ENCODE data around the gene PEX1.

PEX1 gene

DNA sequence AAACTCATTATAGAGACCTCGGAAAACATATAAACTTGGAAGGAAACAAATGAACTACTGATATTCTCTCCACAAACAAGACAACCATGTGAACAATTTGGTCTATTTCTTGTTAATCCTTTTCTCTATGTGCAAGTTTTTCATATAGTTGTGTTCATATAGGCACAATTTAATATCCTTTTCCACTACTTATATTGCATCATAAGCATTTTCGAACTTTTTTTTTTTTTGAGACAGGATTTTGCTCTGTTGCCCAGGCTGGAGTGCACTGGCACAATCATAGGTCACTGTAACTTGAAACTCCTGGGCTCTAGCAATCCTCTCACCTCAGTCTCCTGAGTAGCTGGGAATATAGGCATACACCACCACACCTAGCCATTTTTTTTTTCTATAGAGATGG lies 5.2 kb downstream of the PEX1 start:
- TF ChIP-seq GATA2 (IDR thresholded peaks at IDR 0.05; ENCODE audit: low read depth, low read length), result no peak
- TF ChIP-seq GATA3 (IDR thresholded peaks at IDR 0.05; ENCODE audit: low read depth, low read length), result no peak

DNA sequence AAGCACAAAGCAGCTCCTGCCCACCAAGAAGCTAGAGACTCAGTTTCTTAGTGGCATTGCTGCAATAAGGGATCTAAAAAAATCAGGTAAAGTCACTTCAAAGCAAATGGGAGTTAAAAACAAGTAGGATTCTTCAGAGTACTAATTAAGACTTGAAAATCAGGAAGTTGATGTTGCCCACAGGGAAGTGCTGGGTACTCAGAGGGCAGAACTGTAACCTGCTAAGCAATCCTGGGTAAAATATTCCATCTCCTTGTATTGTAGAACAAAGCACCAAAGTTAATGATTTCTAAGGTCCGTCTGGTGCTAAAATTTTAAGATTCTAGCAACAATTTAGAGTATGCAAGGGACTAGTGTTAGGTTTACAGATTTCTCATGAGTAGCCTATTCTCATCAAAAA lies 8.3 kb downstream of the PEX1 start:
- no peak for TF ChIP-seq GATA2 (IDR thresholded peaks at IDR 0.05; ENCODE audit: low read depth, low read length)
- no peak for TF ChIP-seq GATA3 (IDR thresholded peaks at IDR 0.05; ENCODE audit: low read depth, low read length)

DNA sequence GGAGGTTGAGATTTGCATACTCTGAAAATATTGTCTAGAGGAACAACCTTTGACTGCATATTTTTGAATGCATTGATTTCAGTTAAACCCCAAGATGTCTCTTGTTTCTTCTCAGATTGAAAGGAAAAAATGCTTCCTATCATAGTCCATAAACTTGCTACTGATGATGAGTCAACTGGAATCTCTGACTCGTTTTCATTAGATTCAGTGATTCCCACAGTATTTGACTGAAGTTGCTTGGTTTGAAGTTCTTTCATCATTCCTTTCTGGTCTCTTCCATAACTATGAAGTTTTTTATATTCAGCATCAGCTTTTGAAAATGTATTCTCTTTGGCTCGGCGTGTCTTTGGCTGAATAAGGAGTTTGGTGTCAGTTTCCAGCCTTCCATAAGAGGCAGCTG lies 10.7 kb downstream of the PEX1 start:
- TF ChIP-seq GATA3 (IDR thresholded peaks at IDR 0.05; ENCODE audit: low read depth, low read length) (no peak), GATA2 (IDR thresholded peaks at IDR 0.05; ENCODE audit: low read depth, low read length) (no peak)

DNA sequence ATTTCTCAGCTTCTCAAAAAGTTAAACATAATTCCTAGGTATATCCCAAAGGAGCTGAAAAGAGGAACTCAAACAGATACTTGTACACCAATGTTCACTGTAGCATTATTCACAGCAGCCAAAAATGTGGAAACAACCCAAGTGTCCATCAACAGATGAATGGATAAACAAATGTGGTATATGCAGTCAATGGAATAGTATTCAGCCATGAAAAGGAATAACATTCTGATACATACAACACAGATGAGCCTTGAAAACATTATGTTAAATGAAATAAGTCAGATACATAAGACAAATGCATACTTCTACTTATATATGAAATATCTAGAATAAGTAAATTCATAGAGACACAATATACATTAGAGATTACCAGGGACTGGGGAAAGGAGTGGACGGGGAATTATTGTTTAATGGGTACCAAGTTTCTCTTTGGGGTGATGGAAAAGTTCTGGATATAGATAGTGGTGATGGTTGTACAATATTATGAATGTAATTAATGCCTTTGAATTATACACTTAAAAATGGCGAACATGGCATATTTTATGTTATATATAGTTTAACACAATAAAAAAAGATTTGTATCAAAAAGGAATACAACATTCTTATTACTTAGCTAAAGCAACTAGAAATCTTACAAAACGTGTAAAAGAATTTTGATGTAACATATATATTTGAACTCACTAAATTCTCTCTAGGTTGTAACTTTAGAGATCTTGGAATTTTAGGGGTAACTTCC lies 15.0 kb downstream of the PEX1 start:
- no peak for TF ChIP-seq GATA3 (IDR thresholded peaks at IDR 0.05; ENCODE audit: low read depth, low read length)
- TF ChIP-seq GATA2 (IDR thresholded peaks at IDR 0.05; ENCODE audit: low read depth, low read length), result no peak

DNA sequence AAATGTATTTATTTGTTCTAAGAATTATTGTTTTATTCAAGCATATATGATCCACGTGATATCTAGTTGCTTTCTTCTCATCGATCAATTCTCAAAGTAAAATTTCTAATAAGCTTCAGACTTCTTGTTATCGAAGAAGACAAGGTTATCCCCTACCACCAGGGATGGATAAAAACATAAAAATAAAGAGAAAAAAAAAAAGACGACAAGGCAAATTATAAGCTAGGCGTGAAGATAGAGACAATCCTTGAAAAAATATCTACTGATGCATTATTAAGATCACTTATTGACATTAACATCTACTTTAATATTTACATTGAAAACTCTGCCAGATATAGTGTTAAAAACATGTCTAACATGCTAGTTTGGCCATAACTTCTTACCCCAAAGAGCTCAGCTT lies 19.4 kb downstream of the PEX1 start:
- TF ChIP-seq GATA3 (IDR thresholded peaks at IDR 0.05; ENCODE audit: low read depth, low read length), result no peak
- TF ChIP-seq GATA2 (IDR thresholded peaks at IDR 0.05; ENCODE audit: low read depth, low read length), result no peak

DNA sequence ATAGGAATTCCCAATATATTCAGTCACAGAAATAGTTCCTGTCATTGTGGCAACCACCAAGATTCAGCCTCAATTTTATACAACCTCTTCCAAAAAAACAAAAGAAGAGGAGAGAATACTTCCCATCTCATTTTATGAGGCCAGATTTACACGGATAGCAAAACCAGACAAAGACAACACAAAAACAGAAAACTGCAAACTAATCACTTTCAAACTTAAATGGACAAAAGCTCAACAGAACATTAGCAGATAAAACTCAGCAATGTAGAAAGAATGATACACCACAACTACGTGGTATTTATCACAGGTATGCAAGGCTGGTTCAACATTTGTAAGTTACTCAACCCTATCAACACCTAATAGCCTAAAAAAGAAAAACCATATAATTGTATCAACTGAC lies 22.0 kb downstream of the PEX1 start:
- TF ChIP-seq GATA2 (IDR thresholded peaks at IDR 0.05; ENCODE audit: low read depth, low read length) (no peak), GATA3 (IDR thresholded peaks at IDR 0.05; ENCODE audit: low read depth, low read length) (no peak)

DNA sequence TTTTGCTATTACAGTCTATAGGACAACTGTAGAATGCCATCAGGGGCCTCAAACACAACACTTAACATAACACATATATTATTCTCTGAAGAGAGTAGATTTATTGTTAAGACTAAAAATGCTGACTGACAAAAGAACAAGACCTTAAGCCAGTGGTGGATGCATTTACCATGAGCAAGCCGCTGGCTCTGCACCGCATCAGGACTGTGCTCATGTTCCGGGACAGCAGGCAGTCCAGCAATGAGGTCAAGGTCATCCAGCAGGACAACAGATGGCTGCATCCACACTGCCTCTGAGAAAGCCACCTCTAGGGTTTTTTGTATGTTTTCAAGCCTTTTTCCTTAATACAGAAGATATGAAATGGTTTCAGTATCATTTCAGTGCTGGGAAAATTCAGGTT lies 23.8 kb downstream of the PEX1 start:
- TF ChIP-seq GATA3 (IDR thresholded peaks at IDR 0.05; ENCODE audit: low read depth, low read length), result no peak
- no peak for TF ChIP-seq GATA2 (IDR thresholded peaks at IDR 0.05; ENCODE audit: low read depth, low read length)

DNA sequence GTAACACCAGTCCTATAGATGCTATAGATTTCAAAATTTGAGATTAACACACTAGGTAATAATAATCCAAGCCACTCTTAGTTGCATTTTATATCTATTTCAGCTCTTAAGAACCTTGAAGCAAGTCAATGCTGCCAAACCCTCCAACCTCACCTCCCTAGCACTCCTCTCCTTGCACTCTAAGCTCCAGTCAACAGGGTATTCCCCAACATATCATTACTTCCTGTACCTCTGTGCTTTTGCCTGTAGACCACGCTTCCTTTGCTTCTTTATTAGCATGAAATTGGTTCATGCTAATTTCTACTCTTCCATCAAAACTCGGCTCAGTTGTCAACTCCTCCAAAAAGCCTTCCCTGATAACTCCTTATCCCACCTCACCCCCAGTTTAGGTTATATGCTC lies 24.6 kb downstream of the PEX1 start:
- TF ChIP-seq GATA2 (IDR thresholded peaks at IDR 0.05; ENCODE audit: low read depth, low read length), result no peak
- TF ChIP-seq GATA3 (IDR thresholded peaks at IDR 0.05; ENCODE audit: low read depth, low read length), result no peak

DNA sequence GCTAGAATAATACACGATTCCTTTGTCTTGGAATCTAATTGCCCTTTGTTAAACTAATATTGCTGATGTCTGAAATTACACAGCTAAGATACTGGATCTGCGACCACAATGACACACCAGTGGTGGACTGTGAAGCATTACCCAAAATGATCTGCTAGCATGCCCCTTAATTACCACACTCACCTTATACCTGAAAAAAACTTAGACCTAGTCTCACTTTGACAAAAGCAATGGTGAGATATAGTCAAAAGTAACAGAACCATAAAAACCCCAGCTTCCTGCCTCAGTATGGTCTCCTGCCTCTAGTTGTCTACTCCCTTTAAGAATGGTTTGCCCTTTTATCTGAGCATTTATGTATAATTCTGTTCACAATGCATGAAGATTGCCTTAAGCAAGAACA lies 29.8 kb downstream of the PEX1 start:
- TF ChIP-seq GATA2 (IDR thresholded peaks at IDR 0.05; ENCODE audit: low read depth, low read length), result no peak
- no peak for TF ChIP-seq GATA3 (IDR thresholded peaks at IDR 0.05; ENCODE audit: low read depth, low read length)

DNA sequence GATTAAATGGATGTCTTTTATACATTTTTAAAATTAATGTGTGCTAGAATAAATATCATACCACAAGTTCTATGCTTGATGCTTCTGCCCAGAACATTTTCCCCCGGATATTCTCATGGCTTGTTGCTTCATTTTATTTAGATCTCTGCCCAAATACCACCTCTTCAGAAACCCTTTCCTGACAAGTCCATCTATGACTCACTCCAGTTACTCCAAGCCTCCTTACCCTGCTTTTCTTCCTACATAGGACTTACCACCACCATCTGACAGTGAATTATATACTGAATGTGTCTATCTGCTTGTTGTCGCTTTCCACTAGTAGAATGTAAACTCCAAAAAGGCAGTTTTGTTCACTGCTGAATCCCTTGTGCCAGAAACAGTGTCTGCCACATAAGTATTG lies 31.4 kb downstream of the PEX1 start:
- TF ChIP-seq GATA2 (IDR thresholded peaks at IDR 0.05; ENCODE audit: low read depth, low read length), result no peak
- no peak for TF ChIP-seq GATA3 (IDR thresholded peaks at IDR 0.05; ENCODE audit: low read depth, low read length)

DNA sequence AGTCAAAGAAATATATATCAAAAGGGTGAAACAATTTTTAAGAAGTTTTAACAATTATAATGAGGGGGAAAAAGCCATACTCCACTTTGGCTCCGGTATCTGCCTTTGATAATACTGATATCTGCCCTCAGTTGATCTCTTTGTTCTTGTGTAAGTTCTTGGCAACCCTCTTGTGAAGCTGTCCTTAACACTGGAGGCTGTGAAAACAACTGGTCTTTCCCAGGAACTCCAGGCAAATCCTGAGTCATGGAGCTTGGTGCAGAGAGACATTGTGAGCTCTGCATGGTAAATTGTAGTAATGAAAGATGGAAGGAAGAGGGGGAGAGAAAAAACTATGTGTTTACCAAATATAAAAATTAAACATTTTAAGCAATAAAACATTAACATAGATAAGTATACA lies 38.7 kb downstream of the PEX1 start:
- TF ChIP-seq GATA3 (IDR thresholded peaks at IDR 0.05; ENCODE audit: low read depth, low read length) (no peak), GATA2 (IDR thresholded peaks at IDR 0.05; ENCODE audit: low read depth, low read length) (no peak)

DNA sequence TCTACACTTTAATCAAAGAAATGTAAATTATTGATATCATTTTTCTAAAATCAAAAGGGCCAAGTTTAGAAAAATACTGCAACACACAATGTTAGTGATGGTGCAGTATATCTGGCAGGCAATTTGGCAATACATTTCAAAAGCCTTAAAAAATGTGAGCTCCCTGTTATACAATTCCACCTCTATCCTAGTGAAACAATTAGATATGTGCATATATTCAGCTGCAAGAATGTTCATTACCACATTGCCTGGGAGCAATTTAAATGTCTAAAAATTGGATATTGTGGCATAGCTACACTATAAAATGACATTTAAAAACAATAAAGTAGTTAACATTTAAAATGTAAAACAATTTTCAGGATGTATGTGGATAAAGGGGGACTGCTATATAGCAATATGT lies 40.5 kb downstream of the PEX1 start:
- TF ChIP-seq GATA3 (IDR thresholded peaks at IDR 0.05; ENCODE audit: low read depth, low read length) (no peak), GATA2 (IDR thresholded peaks at IDR 0.05; ENCODE audit: low read depth, low read length) (no peak)

DNA sequence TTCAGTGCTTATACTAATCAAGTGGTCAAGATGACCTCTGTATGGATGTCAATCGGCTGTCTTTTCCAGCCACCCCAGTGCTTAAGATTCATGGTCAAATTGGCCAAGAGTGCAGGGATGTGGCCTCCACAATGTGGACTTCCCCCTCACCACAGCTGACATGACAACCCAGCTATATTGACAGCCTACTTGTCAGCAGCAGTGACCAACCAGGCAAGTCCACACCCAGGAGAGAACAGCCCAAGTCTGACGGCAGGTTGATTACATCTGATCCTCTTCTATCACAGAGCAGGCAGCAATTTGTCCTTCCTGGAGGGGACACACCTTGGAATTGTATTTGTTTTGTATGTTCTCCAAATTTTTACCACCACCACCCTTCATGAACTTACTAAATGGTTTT lies 42.3 kb downstream of the PEX1 start:
- TF ChIP-seq GATA3 (IDR thresholded peaks at IDR 0.05; ENCODE audit: low read depth, low read length) (no peak), GATA2 (IDR thresholded peaks at IDR 0.05; ENCODE audit: low read depth, low read length) (no peak)

DNA sequence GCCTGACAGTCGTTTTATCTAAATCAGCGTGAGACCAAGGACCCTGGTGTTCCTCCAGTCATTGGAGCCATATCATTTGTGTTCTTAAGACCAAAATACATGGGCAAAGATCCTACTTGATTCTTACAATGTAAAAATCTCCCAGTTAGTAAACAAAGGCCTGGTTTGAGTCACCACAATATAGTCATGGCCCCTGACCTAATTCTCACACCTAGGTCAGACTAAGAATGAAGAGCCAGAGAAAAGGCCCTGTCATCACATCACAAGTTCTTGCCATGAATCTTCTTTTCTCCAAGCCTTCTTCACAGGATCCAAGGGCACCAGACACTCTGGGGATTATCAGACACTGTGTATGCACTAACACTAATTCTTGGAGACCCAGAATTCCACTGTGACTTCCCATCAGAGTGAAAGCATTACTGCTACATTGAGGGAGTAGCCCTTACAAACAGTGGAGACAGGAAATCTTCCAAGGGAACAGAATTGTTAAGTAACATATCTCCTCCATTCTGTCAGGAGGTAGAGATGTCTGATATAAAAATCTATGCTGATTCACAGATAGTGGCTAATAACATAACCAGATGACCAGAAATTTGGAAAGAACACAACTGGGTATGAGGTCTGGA lies 42.9 kb downstream of the PEX1 start:
- TF ChIP-seq GATA3 (IDR thresholded peaks at IDR 0.05; ENCODE audit: low read depth, low read length) (no peak), GATA2 (IDR thresholded peaks at IDR 0.05; ENCODE audit: low read depth, low read length) (no peak)

DNA sequence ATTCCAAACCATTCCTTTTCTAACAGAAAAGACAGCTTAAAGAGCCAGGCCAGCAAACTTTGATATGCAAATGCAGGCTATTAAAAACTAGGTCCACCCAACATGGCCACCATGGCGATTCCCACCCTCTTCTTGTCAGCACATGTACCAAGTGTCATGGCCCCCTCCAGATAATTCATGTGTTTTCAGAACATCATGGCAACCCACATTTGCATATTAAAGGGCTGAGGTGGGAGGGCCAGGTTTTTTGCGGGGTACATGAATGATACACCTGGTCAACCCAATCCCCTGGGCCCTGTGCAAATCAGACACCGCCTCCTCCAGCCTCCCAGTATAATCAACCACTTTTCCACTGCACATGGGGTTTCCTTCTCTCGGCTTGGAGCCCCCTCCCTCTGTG lies 49.6 kb downstream of the PEX1 start:
- no peak for TF ChIP-seq GATA2 (IDR thresholded peaks at IDR 0.05; ENCODE audit: low read depth, low read length)
- no peak for TF ChIP-seq GATA3 (IDR thresholded peaks at IDR 0.05; ENCODE audit: low read depth, low read length)

All from SH-SY5Y (cell line).